Measurements from ENCODE around the gene RIPPLY1.

Gene RIPPLY1, protein sequence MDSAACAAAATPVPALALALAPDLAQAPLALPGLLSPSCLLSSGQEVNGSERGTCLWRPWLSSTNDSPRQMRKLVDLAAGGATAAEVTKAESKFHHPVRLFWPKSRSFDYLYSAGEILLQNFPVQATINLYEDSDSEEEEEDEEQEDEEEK

GRCh38 chrX:106903291-106903824 lies at the start of gene RIPPLY1:
Gene RIPPLY1, minus strand, starts transcription at chrX:106903341. Its CDS starts 54 bp downstream, at chrX:106903287.
- no peak for DNase-seq (ENCODE audit: low read depth)

DNA sequence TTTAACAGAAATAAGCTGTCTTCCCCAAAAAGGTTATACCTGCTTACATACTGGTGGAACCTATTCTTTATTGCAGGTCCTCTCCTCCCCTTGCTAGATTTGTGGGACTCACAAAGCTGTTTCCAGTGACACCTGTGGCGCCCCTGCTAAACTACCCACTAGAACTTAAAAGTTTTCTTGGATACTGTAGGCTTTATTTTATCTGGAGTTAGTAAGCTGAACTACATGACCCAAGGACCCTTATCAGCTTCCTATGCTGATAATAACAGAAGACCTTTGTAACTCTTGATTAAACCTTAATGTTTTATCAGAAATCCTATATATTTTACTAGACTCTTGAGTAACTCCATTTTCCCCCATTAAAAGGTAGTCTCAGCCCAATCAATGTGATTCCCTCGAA lies 49.4 kb upstream of the RIPPLY1 start:
- DNase-seq (ENCODE audit: low read depth), result no peak

DNA sequence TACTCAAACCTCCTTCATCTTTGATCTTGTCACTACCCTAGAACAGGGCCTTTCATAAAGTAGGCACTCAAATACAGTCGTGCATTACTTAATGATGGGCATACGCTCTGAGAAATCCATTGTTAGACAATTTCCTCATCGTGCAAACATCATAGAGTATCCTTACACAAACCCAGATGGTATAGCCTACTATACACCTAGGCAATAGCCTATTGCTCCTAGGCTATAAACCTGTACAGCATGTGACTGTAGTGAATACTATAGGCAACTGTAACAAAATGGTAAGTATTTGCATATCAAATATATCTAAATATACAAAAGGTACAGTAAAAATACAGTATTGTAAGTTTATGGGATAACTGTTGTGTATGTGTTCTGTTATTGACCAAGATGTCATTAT lies 48.9 kb upstream of the RIPPLY1 start:
- no peak for DNase-seq (ENCODE audit: low read depth)

DNA sequence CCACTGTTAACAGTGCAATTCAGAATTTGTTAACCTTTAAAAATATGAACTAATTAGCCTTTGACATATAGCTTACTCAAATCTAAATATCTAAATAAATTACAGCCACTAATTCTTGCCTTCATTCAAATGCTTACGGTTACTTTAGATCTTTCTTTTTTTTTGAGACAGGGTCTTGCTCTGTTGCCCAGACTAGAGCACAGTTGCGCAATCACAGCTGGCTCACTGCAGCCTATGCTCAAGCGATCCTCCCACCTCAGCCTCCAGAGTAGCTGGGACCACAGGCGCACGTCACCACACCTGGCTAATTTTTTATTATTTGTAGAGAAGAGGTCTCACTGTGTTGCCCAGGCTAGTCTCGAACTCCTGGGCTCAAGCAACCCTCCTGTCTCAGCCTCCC lies 48.1 kb upstream of the RIPPLY1 start:
- DNase-seq (ENCODE audit: low read depth), result no peak

DNA sequence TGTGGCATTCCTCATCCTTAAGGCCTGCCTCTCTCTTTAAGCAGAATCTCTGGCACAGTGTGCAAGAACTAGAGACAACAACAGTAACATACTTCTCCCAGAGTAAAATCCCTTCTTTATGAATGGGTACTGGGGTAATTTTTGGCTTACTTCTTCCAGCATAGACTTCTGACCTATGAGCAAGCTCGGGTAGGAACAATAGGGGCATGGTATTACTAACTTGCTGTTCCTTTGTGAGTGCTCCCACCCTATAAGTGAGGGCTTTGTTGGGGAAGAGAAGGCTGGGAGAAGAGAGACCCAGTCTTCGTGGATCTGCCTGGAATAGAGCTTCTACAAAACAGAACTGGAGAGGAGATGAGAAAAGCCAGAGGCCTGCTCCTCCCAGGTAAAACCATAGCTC lies 47.2 kb upstream of the RIPPLY1 start:
- DNase-seq (ENCODE audit: low read depth), result no peak

DNA sequence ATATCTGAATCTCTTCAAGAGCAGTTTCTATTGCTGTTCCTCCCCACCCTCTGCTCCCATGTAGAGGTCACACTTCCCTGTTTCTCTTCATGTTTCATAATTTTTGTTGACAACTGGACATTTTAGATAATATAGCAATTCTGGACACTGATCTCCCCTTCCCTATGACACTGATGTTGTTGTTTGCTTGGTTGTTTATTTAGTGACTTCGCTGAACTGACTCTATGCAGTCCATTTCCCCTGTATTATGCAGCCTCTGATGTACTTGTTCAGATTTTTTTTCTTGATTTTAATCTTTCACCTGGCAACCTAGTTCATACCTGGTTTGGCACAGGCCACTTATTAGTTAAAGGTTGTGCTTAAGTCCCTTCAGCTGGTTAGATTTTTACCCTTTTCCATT lies 46.2 kb upstream of the RIPPLY1 start:
- DNase-seq (ENCODE audit: low read depth), result no peak

DNA sequence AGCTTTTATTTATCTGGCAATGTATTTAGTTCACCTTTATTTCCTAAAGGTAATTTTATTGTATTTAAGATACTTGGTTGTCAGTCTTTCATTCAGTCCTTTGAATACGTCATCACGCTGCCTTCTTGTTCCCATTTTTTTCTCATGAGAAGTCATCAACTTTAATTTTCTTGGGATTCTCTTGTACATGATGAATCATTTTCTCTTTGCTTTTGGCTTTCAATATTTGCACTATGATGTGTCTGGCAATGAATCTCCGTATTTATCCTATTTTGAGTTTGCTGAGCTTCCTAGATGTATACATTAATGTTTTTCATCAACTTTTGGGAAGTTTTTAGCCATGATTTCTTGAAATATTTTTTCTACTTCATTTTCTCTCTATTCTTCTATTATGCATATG lies 45.5 kb upstream of the RIPPLY1 start:
- no peak for DNase-seq (ENCODE audit: low read depth)

GRCh38 chrX:106946464-106946863 lies 43.3 kb upstream of the RIPPLY1 start:
- DNase-seq (ENCODE audit: low read depth), result no peak

GRCh38 chrX:106940068-106940467 lies 36.9 kb upstream of the RIPPLY1 start:
- DNase-seq (ENCODE audit: low read depth), result no peak

DNA sequence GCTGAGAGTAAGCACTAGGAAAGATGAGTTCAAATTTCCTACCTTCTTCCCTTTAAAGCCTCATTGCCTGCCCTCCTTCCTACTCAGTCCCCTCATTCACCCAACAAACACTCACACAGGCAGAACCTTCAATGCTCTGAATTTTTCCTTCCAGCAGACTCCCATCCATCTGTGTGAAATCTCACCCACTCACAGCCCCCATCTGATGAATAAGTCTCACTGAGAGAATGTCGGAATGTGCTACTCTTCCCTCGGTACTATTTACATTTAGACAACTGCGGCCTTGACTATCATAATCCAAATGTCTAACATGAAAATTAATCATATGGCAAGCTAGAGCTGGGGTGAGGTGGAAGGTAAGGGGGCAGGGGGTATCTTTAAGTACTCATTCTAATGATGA lies 36.4 kb upstream of the RIPPLY1 start:
- DNase-seq (ENCODE audit: low read depth), result no peak

DNA sequence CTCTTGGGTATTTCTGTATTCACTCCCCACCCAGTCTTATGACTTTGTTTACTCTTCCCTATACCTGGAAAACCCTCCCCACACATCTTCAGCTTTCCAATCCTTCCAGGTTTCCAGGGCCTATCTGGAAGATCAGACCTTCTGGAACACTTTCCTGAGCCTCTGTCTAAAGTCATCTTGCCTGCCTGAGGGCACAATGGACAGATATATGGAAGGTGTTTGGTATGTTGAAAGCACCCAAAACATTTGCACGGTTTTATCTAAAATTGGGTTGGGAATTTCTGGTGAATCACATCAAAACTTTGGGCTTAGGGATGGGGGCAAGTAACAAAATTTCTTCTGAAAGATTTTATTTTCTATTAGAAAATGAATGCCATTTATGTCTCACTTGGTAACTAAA lies 33.1 kb upstream of the RIPPLY1 start:
- DNase-seq (ENCODE audit: low read depth), result no peak

DNA sequence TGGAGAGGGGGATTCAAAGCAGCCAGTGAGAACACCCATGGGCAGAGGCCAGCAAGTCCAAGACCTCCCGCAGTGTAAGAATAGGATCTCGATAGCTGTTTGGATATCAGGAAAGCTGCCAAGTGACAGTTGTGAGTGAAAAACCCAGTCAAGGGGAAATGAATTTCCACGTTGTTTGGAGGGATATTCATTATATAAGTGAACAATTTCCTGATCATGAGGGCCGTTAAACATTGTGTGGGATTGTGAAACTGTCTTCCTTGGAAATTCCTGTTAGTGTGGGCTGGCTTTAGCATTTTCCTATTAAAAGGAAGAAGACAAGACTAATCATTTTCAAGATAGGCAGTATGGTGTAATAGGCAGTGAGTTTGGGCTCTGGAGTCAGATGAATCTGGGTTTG lies 32.0 kb upstream of the RIPPLY1 start:
- DNase-seq (ENCODE audit: low read depth), result no peak

DNA sequence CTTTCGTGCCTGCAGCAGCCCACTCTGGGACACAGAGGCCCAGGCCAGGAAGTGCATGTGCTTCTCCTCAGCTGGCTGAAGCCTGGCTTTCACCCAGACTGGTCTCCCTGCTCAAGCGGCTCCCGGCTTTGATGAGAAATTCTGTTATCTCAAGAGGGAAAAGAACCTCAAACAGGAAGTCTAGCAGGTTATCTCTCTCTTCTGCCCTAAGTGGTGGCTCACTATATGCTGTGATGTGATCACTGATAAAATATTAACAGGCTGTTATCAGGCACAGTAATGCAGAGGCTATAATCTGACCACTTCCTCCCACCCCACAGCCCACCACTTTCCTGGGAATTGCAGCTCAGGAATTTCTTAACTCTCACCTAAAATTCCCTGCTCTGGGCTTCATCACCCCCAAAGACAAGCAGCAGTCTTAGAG lies 30.4 kb upstream of the RIPPLY1 start:
- no peak for DNase-seq (ENCODE audit: low read depth)

- DNase-seq (ENCODE audit: low read depth), result no peak
Observed at GRCh38 chrX:106932960-106933537, 29.9 kb upstream of the RIPPLY1 start.

DNA sequence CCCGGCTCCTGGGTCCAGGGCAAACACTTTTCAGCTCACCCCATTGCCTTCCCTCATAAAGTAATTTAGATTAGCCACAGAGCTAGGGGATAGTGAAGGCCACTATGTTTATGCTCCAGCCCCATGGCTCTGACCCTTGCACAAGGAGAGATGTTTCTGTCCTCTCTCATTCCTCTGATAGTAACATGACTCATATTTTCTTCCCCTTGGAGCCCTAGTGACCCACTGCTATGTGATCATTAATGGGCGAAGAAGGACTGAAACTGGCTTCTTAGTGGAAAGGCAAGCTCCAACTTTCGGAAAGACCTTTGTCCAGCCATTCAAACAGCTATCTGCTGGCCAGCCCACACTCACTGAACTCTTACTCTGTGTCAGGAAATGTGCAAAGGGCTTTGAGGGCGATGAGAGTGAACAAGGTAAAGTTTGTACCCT lies 29.4 kb upstream of the RIPPLY1 start:
- DNase-seq (ENCODE audit: low read depth), result no peak

- no peak for DNase-seq (ENCODE audit: low read depth)
Observed at GRCh38 chrX:106931831-106932491, 28.8 kb upstream of the RIPPLY1 start.

DNA sequence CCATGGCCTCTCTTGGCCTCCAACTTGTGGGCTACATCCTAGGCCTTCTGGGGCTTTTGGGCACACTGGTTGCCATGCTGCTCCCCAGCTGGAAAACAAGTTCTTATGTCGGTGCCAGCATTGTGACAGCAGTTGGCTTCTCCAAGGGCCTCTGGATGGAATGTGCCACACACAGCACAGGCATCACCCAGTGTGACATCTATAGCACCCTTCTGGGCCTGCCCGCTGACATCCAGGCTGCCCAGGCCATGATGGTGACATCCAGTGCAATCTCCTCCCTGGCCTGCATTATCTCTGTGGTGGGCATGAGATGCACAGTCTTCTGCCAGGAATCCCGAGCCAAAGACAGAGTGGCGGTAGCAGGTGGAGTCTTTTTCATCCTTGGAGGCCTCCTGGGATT lies 25.1 kb upstream of the RIPPLY1 start:
- no peak for DNase-seq (ENCODE audit: low read depth)

GRCh38 chrX:106927700-106928099 lies 24.6 kb upstream of the RIPPLY1 start:
- no peak for DNase-seq (ENCODE audit: low read depth)

GRCh38 chrX:106927023-106927422 lies 23.9 kb upstream of the RIPPLY1 start:
- DNase-seq (ENCODE audit: low read depth), result no peak

DNA sequence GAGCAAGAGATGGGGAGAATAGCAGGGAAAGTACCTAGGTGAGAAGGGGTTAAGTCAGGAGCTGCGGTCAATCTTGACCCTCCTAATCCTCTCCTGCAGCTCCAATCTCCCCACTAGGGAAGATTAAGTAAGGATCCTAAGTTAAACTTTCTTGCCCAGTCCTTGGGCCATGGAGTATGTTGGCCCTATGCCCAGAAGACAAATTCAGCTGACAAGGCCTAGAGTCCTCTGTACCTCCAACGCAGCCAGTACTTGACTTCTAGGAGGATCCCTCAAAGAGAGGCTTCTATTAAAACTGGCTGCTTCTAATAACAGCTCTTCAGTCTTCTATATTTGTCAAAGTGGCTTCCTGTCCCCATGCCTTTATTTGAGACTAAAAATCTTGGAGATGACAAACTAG lies 18.5 kb upstream of the RIPPLY1 start:
- no peak for DNase-seq (ENCODE audit: low read depth)

- DNase-seq (ENCODE audit: low read depth), result no peak
Observed at GRCh38 chrX:106919932-106920452, 16.9 kb upstream of the RIPPLY1 start, which contains the start of gene CLDN2. Gene CLDN2, plus strand, starts transcription at chrX:106920402. Its CDS starts 7,827 bp downstream, at chrX:106928229.

DNA sequence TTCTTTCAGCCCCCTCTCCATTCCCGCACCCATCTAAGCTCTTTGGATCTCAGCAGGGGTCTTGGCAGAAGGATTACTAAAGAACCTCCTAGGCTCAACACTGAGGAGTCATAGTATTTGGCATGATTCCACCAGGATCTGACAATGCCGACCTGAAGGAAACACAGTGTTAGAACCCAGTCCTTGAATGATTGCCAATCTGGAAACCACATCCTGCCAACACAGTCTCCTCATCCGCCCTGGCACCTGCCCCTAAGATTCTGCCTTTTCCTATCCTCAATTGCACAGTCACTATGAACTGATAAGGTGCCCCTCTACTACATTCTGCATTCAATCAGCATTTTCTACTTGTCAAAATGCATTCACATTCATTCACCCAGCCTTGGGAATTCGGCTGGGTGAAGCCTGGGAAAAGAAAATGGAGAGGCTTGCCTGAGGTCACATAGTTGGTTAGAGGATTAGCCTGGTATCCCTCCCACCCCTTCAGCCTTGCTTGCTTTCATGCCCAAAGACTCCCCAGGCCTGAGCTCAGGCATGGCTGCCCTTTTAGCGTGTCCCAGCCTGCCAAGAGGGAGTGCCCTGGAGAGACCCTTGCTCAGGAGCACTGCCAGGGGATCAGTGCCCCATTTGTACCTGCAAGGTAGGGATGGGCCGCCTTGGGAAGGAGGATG lies 14.8 kb upstream of the RIPPLY1 start:
- no peak for DNase-seq (ENCODE audit: low read depth)

DNA sequence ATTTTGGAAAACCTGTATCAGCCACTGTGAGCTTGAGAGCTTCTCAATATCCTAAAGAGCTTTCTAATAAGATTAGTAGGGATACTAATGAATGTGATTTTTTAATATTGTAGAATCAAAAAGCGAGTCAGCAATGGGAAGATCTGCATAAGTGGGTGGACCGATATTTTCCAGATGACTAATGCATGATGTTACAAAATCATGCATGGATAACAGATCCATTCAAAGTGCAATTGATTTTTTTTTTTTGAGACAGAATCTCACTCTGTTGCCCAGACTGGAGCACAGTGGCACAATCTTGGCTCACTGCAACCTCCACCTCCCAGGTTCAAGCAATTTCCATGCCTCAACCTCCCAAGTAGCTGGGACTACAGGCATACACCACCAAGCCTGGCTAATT lies 9.7 kb upstream of the RIPPLY1 start:
- no peak for DNase-seq (ENCODE audit: low read depth)

Data from stimulated activated CD4-positive, alpha-beta T cell treated with anti-CD3 and anti-CD28 coated beads, Interleukin-2, amount 100 ng/mL, for 4 hours (primary cell).